DND-41 (cell line): ENCODE measurements around the gene ABHD4.
"Not testable (repeated sequence)": the region's sequence is repeated elsewhere in the genome, so short reads cannot be mapped to it uniquely, and the experiment has no call there.

Experiments used
- ATAC-seq: fragments of 200-7000 bp; cut with Tn5 transposase; 3 replicates; pipeline ENCODE4 v1.9.1; 2021; ENCODE audit warnings: low read depth; ENCODE audit not compliant: insufficient read depth
- DNase-seq: peaks from one replicate; pipeline ENCODE4 v3.0.0-alpha.2; 2020
- H2AFZ ChIP-seq: 2 replicates; pipeline ENCODE4 v1.6.0; 2012; ENCODE audit warnings: low read depth, low read length
- H3K27ac ChIP-seq: 2 replicates; pipeline ENCODE4 v1.5.1; 2012; ENCODE audit warnings: low read length, inconsistent platforms
- H3K27me3 ChIP-seq: fragments of 200-600 bp; sonication (generic); 2 replicates; pipeline ENCODE4 v1.6.0; 2012; ENCODE audit warnings: low read length, mild to moderate bottlenecking, inconsistent platforms; ENCODE audit not compliant: insufficient read depth, poor library complexity
- H3K36me3 ChIP-seq: 2 replicates; pipeline ENCODE4 v1.5.1; 2012; ENCODE audit warnings: low read length, inconsistent platforms; ENCODE audit not compliant: insufficient read depth
- H3K4me1 ChIP-seq: 2 replicates; pipeline ENCODE4 v1.5.1; 2012; ENCODE audit warnings: mild to moderate bottlenecking, low read length; ENCODE audit not compliant: insufficient read depth
- H3K4me2 ChIP-seq: 2 replicates; pipeline ENCODE4 v1.6.0; 2012; ENCODE audit warnings: mild to moderate bottlenecking, moderate library complexity, low read length, inconsistent platforms; ENCODE audit not compliant: insufficient read depth
- H3K4me3 ChIP-seq, 2 experiments: fragments of 200-600 bp in 1 of 2; shearing (Covaris generic) in 1 of 2; 2 replicates each; pipeline ENCODE4 v1.5.1; 2012 to 2016; ENCODE audit warnings: inconsistent platforms in 2 of 2, low read length in 2 of 2, mild to moderate bottlenecking in 2 of 2, low read depth in 1 of 2, moderate library complexity in 1 of 2
- H3K79me2 ChIP-seq: 2 replicates; pipeline ENCODE4 v1.6.0; 2012; ENCODE audit warnings: low read length, inconsistent platforms; ENCODE audit not compliant: insufficient read depth
- H3K9ac ChIP-seq: 2 replicates; pipeline ENCODE4 v1.6.0; 2012; ENCODE audit warnings: low read depth, mild to moderate bottlenecking, inconsistent platforms, low read length, moderate library complexity
- H3K9me3 ChIP-seq: 2 replicates; pipeline ENCODE4 v1.5.1; 2012; ENCODE audit warnings: low read length, moderate library complexity, mild to moderate bottlenecking, inconsistent platforms; ENCODE audit not compliant: insufficient read depth, severe bottlenecking
- H4K20me1 ChIP-seq: 2 replicates; pipeline ENCODE4 v1.6.0; 2012; ENCODE audit warnings: low read length; ENCODE audit not compliant: insufficient read depth
- EZH2 ChIP-seq: IDR thresholded peaks from 3 replicates; pipeline ENCODE4 v1.6.1; 2012; ENCODE audit warnings: borderline replicate concordance, low read depth, mild to moderate bottlenecking, moderate library complexity, low read length, inconsistent platforms; ENCODE audit not compliant: severe bottlenecking
- TF ChIP-seq, protein P1 (sequence below): IDR thresholded peaks from 2 replicates; pipeline ENCODE4 v1.5.1; 2012; ENCODE audit warnings: borderline replicate concordance, low read length, moderate library complexity, mild to moderate bottlenecking; ENCODE audit not compliant: poor library complexity, severe bottlenecking; ENCODE audit errors: extremely low read depth

The ABHD4 gene

DNA sequence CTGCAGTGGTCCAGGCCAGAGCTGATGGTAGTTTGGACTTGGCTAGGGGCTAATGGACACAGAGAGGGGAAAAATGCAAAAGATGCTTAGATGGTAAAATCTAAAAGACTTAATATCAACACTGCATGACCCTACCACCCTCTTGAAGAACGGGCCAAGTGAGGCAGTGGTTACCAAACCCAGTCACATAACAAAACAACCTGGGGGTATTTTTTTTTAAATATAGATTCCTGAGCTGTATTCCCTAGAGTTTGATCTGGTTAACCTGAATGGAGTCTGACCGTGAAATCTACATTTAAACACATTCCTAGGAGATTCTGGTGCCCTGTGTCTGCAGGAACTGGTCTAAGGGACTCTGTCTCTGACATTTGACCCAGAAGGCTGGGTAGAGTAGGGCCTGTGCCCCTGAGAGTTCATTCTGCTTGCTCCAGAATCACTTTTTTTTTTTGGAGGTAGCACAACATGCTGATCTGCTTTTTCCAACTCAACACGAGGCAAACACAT, 15.7 kb downstream of the ABHD4 start:
- H4K20me1 ChIP-seq = no peaks in the 10 kb centered on the region
- H3K4me1 ChIP-seq = no peaks in the 10 kb centered on the region
- TF ChIP-seq, protein P1, sequence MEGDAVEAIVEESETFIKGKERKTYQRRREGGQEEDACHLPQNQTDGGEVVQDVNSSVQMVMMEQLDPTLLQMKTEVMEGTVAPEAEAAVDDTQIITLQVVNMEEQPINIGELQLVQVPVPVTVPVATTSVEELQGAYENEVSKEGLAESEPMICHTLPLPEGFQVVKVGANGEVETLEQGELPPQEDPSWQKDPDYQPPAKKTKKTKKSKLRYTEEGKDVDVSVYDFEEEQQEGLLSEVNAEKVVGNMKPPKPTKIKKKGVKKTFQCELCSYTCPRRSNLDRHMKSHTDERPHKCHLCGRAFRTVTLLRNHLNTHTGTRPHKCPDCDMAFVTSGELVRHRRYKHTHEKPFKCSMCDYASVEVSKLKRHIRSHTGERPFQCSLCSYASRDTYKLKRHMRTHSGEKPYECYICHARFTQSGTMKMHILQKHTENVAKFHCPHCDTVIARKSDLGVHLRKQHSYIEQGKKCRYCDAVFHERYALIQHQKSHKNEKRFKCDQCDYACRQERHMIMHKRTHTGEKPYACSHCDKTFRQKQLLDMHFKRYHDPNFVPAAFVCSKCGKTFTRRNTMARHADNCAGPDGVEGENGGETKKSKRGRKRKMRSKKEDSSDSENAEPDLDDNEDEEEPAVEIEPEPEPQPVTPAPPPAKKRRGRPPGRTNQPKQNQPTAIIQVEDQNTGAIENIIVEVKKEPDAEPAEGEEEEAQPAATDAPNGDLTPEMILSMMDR = no peak
- no peak for TF ChIP-seq EZH2
- H3K27me3 ChIP-seq = peaks cover 8% of the 10 kb centered on the region
- H2AFZ ChIP-seq = no peak overlapping the region
- H3K36me3 ChIP-seq = no peaks in the 10 kb centered on the region
- ATAC-seq = no peak
- no peak overlapping the region for H3K4me2 ChIP-seq
- H3K27ac ChIP-seq = no peak overlapping the region
- no peaks in the 10 kb centered on the region for H3K9me3 ChIP-seq
- no peak for DNase-seq
- H3K79me2 ChIP-seq = no peaks in the 10 kb centered on the region
- H3K4me3 ChIP-seq = no peak overlapping the region
- H3K9ac ChIP-seq = no peak overlapping the region

DNA sequence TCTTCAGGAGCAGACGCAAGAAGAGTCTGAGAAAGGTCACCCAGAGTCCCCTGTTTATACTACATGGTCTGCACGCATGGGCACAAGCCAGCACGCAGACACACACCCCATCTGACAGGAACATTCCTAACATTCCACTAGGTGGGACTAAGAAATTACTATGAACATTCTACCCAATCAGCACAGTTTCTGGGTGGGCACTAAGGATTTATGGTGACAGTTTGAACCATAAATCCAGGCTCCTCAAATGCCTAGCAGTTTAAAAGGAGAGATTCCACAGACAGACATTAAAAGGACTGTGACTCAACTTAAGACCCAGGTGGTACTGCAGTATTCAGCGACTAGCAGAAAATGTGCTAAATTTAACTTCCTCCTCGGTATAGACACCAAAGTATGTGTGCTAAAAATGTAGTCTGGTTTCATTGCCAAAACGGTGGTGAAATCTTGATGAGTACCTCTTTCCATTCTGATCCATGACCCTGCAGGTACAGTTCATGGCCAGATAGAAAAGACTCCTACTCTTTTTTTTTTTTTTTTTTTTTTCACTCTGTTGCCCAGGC, 16.2 kb downstream of the ABHD4 start:
- ATAC-seq (no peak), DNase-seq (no peak)
- H3K4me1 ChIP-seq = no peaks in the 10 kb centered on the region
- H4K20me1 ChIP-seq = no peaks in the 10 kb centered on the region
- TF ChIP-seq, protein P1 = no peak
- no peak for TF ChIP-seq EZH2
- H3K27me3 ChIP-seq = peaks cover 8% of the 10 kb centered on the region
- no peaks in the 10 kb centered on the region for H3K36me3 ChIP-seq
- no peak overlapping the region for H3K27ac ChIP-seq
- H3K79me2 ChIP-seq = no peaks in the 10 kb centered on the region
- no peaks in the 10 kb centered on the region for H3K9me3 ChIP-seq
- H2AFZ ChIP-seq = no peak overlapping the region
- H3K4me2 ChIP-seq = no peak overlapping the region
- H3K9ac ChIP-seq = no peak overlapping the region
- H3K4me3 ChIP-seq = no peak overlapping the region

DNA sequence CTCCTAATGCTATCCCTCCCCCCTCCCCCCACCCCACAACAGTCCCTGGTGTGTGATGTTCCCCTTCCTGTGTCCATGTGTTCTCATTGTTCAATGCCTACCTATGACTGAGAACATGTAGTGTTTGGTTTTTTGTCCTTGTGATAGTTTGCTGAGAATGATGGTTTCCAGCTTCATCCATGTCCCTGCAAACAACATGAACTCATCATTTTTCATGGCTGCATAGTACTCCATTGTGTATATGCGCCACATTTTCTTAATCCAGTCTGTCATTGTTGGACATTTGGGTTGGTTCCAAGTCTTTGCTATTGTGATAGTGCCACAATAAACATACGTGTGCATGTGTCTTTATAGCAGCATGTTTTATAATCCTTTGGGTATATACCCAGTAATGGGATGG, 17.7 kb downstream of the ABHD4 start:
- not testable (repeated sequence) for H4K20me1 ChIP-seq, DNase-seq, ATAC-seq, H3K9ac ChIP-seq, H3K36me3 ChIP-seq, H2AFZ ChIP-seq, H3K4me1 ChIP-seq, H3K79me2 ChIP-seq, H3K27me3 ChIP-seq, H3K4me2 ChIP-seq, H3K27ac ChIP-seq, H3K9me3 ChIP-seq, H3K4me3 ChIP-seq

DNA sequence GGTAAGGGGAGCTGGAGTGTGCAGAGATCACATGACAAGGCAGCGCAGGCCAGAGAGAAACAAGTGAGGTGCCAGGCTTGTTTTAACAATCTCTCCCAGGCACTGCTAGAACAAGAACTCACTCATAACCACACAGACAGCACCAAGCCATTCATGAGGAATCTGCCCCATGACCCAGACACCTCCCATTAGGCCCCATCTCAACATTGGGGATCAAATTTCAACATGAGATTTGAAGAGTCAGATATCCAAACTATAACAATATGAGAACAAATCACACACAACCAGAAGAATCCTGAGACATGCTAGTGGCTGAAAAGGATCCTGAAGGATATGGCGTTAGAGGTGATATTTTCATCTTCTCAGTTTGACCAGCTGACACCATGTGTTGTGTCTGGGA, 24.2 kb downstream of the ABHD4 start:
- DNase-seq = no peak
- Histone ChIP-seq H3K27me3 (peaks cover 2% of the 10 kb centered on the region), H4K20me1 (no peaks in the 10 kb centered on the region), H3K9me3 (no peaks in the 10 kb centered on the region), H3K4me3 (no peak overlapping the region), H3K27ac (no peak overlapping the region), H3K79me2 (no peaks in the 10 kb centered on the region), H3K9ac (no peak overlapping the region), H3K4me2 (no peak overlapping the region), H3K4me1 (no peaks in the 10 kb centered on the region), H3K36me3 (no peaks in the 10 kb centered on the region), H2AFZ (no peak overlapping the region)
- no peak for ATAC-seq
- no peak for TF ChIP-seq EZH2
- TF ChIP-seq, protein P1 = no peak
